Ramos (cell line): ENCODE measurements around the gene IMPA2.

Experiments
- in situ Hi-C: fragments of 300-500 bp; cut with MboI; formaldehyde crosslinking; loops from one replicate; pipeline ENCODE4 v1.14.3; 2022; ENCODE audit warnings: low sequenced_read_pairs; ENCODE audit not compliant: unreplicated experiment

IMPA2 gene

DNA sequence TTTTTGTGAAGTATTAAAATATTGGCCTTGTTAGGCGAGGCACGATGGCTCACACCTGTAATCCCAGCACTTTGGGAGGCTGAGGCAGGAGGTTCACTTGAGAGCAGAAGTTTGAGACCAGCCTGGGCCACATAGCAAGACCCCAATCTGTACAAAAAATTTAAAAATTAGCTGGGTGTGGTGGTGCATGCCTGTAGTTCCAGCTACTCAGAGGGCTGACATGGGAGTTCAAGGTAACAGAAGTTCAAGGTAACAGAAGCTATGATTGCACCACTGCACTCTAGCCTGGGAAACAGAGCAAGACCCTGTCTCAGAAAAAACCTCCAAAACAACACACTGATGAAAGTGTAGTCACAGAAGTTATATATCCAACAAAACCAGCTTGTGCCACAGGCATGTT, 39.8 kb downstream of the IMPA2 start:
- in situ Hi-C loops = no loop called here

DNA sequence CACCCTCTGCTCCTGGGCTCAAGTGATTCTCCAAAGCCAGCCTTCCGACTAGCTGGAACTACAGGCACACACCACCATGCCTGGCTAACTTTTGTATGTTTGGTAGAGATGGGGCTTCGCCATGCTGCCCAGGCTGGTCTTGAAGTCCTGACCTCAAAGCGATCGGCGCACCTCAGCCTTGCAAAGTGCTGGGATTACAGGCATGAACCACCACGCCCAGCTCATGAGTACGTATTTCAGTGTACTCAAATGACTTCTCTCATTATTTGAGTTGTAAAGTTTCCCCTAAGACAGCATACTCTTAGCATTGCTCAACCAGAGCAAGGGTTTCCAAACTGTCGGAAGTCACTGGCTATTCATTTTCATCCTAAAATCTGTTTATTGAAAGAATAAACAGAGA, 40.3 kb downstream of the IMPA2 start:
- in situ Hi-C loops = no loop called here

DNA sequence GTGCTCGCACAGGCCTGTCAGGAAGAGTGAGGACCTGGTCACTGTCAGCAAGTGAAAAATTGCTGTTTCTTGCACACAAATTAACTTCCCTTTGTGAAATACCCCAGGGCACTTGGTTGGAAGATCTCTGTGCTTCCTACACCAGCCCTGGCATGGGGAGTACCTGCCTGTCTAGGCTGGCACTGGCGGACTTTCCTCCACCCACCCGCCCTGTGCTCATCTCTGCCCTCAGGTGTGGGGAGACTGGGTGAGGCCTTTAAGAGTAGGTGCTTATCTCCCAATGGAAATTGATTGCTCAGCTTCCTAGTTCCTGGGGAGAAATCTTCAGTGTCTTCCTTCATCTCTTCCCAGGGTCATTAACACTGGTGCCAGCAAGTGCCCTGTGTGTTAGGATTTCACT, 42.1 kb downstream of the IMPA2 start:
- in situ Hi-C loops = no loop called here

DNA sequence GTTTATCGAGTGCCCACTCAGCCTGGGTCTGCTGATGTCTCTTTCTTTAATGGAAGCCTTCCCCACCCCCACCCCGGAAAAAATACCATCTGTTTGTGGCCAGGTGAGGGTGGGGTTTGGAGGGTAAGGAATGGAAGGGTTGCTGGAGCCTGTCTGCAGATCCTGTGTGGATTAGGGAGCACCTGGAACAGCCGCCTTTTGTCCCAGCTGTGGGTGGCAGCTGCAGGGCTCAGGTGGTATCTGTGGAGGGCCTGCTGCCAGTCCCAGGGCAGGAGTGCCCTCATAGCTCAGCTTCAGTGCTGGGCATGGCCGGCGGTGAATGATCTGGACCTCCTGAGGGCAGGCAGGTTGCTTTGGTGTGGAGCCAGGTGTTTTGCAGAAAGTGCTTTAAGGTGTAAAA, 45.3 kb downstream of the IMPA2 start:
- in situ Hi-C loops = no loop called here

DNA sequence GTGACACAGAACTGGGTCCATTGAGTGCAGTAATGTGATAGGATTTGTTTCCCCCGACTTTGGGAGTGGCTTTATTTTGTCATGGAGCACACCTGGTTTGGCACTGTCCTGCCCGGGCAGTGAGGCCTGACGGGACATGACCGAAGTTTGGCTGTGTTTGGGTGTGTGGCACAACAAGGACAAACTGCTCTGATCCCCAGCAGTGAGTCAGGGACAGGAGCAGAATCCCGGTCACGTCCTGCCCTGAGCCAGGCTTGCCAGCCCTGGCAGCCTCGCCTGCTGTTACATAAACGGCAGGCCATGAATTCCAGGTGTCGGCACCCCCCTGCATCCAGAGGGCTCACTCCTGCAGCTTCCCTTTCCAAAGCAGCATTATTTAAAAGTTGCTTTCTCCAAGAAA, 45.7 kb downstream of the IMPA2 start:
- in situ Hi-C loops = no loop called here

DNA sequence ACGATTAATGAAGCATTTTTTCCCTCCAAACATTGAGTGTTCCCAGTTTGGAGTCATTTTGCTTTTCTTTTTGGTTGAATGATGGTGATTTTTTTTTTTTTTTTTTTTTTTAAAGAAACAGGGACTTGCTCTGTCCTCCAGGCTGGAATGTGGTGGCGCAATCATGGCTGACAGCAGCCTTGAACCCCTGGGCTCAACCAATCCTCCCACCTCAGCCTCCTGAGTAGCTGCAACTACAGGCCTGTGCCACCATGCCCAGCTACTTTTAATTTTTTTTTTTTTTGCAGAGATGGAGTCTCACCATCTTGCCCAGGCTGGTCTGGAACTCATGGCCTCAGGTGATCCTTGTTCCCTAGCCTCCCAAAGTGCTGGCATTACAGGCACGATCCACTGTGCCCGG, 46.2 kb downstream of the IMPA2 start:
- in situ Hi-C loops = no loop called here

DNA sequence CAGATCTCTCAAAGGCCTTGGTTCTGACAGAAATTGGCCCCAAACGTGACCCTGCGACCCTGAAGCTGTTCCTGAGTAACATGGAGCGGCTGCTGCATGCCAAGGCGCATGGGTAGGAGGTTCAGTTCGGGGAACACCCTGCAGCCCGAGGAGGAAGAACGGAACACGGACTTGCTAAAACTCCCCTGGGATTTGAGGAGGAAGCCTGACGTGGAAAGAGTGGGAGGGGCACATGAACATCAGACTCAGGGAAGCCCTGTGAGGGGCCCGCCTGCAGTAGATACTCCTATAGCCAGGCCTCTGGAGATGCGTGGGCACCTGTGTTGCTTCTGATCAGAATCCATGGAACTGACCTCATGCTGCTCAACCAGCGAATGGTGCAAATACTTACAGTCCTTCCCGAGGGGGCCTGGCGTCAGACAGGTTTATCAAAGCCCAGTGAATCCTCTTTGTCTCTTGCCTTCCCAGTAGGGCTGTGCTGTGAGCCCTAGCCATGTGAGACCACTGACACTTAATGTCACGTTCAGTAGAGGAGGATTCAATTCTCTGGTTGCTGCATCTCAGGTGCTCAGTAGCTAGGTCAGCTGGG, 46.8 kb downstream of the IMPA2 start:
- in situ Hi-C loops = no loop called here

DNA sequence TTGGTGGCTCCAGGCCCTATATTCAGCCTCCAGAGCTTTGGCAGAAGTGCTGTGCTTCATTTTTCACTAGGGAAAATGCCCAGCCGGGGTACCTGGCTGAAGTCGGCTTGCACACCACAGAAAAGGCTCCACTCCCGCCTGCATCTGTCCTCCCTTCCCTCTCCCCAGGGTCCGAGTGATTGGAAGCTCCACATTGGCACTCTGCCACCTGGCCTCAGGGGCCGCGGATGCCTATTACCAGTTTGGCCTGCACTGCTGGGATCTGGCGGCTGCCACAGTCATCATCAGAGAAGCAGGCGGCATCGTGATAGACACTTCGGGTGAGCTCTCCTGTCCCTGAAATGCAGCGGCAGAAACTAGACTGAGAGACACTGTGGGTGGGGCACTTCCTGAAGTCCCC, 47.4 kb downstream of the IMPA2 start:
- in situ Hi-C loops = no loop called here

DNA sequence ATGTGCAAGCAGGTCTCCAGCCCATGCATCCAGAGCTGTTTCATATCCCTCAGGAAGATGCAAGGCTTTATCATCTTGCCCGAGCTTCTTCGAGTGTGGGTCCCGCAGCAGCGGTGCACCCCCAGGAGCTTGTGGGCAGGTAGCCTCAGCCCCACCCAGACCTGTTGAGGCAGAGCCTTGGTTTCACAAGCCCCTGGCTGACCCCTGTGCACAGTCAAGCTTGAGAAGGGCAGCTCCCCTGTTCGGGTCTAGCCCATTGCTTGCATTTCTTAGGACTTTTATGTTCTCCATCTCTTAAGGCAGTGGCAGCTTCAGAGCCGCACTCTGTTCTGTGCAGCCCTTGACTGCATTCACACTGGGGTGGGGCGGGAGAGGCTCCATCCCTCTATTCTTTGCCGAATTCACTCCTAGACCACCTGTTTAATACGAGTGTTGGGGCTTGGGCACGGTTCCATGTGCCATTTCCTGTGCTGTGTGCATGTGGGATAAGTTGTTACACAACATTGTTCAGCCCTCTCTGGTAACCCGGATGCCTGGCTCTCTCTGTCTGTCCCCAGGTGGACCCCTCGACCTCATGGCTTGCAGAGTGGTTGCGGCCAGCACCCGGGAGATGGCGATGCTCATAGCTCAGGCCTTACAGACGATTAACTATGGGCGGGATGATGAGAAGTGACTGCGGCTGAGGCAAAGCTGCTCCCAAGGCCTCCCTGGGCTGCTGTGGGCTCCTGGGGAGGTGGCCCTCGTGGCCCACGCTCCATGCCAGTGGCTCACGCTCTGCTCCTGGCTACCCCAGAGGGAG, 48.7 kb downstream of the IMPA2 start:
- in situ Hi-C loops = loop anchor here (10.0 kb wide), 1 partner anchor 295 kb away; no protein-coding TSS in a partner anchor

DNA sequence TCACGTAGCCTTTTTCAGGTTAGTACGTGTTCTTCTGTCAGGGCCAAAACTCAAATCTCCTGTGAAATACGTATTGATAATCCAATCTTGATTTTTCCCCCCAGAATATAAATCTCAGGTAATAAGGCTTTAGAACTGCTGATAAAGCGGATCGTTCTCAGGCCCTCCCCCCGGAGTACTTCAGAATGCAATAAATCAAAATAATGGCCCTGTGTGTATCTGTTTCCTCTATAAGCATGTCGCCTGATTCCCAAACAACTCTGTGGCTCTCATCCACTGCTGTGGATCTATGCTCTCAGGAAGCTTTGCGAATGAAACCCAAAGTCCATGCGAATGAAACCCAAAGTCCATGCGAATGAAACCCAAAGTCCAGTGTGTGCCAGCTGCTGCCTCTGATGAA, 49.4 kb downstream of the IMPA2 start:
- in situ Hi-C loops = loop anchor here (10.0 kb wide), 1 partner anchor 296 kb away; no protein-coding TSS in a partner anchor

DNA sequence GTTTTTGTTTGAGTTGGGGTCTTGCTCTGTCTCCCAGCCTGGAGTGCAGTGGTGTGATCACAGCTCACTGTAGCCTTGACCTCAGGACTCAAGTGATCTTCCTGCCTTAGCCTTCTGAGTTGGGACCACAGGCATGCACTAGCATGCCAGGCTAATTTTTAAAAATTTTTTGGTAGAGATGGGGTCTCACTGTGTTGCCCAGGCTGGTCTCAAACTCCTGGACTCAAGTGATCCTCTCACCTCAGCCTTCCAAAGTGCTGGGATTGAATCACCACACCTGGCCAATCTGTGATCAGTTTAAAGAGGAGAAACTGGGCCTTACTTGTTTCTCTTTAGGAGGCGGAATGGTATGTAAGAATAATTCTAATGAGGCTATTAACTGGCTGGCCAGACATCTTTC, 49.9 kb downstream of the IMPA2 start:
- in situ Hi-C loops = loop anchor here (10.0 kb wide), 1 partner anchor 296 kb away; no protein-coding TSS in a partner anchor

DNA sequence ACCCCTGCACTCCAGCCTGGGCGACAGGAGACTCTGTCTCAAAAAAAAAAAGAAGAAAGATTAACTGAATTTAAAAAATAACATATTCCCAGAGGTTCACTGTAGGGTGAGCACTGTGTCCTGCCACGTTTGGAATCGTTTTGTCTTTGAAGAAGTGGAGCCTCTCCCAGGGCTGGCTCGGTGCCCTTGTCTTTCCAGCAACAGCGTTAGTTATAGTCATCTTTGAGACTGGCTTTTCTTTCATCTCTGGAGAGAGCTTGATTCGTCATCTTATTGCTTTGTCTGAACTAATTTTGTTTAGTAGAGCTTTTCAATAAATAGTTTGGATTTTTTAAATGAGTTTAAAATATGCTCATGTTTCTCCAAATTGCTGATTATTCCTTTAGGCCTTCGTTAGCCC, 50.5 kb downstream of the IMPA2 start:
- in situ Hi-C loops = loop anchor here (10.0 kb wide), 1 partner anchor 297 kb away; no protein-coding TSS in a partner anchor

DNA sequence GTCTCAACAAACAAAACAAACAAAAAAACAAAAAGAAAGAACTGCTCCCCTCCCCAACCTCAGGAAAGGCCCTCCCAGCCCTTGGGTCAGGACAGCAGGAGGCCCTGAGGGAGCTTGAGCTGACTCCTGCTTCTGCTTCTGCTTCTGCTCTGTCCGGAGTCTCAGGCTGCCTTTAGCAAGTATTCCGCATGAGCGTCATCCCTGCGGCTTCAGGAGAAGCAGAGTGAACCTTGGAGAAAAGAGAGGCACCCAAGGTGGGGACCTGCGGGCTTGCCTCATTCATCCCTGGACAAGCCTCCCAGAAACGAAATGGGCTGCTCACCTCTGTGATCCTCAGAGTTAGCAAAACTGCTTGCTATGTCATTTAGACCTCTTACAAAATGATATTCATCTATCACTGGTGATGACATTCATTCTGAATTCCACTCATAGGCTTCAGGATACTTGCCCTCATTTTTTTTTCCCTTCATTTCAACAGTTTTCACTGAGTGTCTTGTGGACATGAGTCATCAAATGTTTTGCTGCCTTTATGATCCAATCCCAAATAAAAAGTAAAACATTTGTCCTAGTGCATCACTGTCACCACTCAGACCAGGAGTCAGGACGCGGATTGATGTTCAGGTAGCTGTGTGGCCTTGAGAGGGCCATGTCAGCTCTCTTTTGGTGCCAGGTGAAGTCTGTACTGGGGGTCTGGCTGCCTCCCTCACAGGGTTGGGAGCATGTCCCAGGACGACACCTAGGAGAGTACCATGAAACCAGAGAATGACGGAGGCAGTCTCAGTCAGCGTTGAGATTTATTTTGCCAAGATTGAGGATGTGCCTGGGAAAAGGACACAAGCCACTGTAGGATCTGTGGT, 51.7 kb downstream of the IMPA2 start:
- in situ Hi-C loops = loop anchor here (10.0 kb wide), 1 partner anchor 298 kb away; no protein-coding TSS in a partner anchor

DNA sequence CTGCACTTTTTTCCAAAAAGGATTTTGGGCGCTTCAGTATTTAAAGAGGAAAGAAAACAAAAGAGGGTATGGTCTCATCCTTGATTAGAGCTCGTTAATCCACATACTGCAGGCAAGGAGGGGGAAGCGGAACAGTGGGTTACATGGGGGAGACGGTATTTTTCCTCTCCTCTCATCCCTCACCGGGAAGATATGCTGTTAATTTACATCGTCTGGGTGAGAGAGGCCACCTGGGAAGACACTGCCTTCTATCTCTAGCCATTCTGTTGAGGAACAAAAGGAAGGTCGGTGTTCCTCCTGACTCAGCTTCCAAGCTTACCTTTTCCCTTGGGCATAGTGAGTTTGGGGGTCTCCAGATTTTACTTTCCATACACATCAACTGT, 52.3 kb downstream of the IMPA2 start:
- in situ Hi-C loops = loop anchor here (10.0 kb wide), 1 partner anchor 299 kb away; no protein-coding TSS in a partner anchor

DNA sequence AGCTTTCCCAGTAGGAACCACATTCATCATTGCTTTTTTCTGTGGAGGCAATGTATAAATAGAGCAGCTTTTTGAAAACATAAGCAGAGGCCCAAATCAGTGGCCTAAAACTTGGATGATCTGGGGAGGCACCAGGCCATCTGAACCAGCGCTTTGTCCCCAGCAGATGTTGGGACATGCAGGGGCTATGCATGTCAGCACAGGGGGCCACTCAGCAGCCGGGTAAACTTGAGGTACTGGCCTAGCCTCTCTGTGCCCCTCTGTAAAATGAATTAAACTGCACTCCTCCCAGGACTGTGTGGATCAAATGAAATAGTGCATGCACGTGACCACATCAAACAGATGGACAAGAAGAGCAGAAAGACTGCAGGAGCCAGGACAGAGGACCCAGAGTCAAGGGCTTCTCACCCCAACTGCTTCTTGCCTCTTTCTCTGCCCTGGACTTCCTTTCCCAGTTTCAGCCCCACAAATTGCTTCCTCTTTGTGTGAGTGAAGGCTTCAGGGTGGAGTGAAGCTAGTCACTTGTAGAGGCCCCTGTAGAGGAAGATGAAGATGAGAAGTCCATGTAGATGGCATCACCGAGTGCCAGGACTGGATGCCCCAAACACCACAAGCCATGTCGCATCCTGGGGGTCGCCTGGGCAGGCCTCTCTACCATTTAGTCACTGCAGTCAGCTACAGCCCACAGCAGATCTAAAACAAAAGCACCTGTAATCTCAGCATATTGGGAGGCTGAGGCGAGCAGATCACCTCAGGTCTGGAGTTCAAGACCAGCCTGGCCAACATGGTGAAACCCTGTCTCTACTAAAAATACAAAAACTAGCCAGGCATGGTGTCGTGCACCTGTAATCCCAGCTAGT, 53.2 kb downstream of the IMPA2 start:
- in situ Hi-C loops = loop anchor here (10.0 kb wide), 1 partner anchor 300 kb away; no protein-coding TSS in a partner anchor

DNA sequence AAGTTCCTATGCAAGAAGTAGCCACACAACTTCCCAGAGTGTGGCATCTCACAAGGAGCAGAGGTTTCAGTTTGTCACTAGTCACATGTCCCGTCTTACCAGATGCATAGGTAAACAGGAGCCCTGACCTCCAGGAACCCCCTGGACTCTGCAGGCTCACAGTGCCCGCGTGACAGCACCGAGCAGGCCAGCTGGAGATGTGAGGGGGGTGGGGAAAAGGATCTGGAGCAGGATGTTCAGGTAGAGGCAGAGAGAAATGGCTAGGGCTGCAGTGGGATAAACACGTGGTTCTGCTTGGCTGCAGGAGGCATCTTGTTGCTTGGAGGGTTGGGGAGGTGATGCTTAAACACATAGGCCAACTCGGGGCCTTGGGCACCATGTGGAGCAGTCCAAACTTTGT, 54.2 kb downstream of the IMPA2 start:
- in situ Hi-C loops = loop anchor here (10.0 kb wide), 1 partner anchor 301 kb away; no protein-coding TSS in a partner anchor

DNA sequence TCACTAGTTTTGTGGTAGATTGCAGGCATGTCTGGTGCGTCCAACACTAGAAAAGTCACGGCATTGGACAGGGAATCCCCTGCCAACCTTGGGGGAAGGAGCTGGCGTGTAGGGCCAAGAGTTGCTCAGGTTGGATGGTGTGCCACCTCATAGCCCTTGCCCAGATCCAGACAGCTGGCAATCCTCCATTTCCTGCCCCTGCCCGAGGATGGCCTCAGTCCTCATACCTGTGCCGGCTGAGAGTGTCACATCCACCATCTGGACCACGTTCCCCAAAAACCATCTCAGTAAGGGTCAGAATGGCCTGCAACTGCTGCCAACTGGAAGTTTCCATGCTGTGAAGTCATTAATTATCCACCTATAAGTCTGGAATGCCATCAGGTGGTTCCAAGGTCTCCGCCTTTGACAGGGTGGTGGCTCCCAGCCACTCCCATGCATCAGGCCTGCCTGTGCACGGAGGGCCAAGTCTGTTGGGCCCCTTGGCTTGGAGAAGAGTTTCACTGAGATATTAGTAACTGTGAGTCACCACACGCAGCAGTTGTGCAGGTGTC, 55.0 kb downstream of the IMPA2 start:
- in situ Hi-C loops = loop anchor here (10.0 kb wide), 1 partner anchor 301 kb away; no protein-coding TSS in a partner anchor

DNA sequence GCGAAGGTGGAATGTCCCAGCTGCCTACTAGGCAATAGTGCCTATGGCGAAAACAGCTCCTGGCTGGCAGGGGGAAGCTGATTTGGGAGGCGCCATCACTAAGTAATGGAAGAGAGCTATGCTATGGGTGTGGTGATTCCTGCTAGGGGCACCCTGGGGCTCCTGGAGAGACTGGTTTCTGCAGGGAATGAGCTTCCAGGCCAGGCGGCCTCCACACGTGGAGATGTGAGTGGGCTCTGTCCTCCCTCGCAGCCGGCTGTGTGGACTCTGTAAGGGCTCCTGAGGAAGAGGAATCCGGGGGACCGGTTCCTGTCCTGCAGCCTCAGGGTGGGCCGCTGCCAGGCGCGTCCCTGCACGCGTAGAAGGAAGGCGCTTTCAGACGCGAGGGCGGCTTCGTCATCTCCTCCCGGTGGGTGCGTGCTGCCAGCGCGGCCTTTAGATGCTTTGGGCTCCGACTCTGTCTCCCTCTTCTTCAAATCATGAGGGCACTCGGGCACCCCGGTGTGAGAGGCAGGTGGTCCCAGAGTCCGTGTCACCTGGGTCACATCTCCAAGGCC, 56.9 kb downstream of the IMPA2 start:
- in situ Hi-C loops = loop anchor here (10.0 kb wide), 1 partner anchor 303 kb away; no protein-coding TSS in a partner anchor
